NCI-H128 (cell line): ENCODE results near the gene FNBP1.
"Not testable (repeated sequence)": the region's sequence is repeated elsewhere in the genome, so short reads cannot be mapped to it uniquely, and the experiment has no call there.

Source experiments
- DNase-seq: peaks from one replicate; lab custom pipeline; 2025; ENCODE audit not compliant: unreplicated experiment; lab: John Stamatoyannopoulos, UW

FNBP1 gene

DNA sequence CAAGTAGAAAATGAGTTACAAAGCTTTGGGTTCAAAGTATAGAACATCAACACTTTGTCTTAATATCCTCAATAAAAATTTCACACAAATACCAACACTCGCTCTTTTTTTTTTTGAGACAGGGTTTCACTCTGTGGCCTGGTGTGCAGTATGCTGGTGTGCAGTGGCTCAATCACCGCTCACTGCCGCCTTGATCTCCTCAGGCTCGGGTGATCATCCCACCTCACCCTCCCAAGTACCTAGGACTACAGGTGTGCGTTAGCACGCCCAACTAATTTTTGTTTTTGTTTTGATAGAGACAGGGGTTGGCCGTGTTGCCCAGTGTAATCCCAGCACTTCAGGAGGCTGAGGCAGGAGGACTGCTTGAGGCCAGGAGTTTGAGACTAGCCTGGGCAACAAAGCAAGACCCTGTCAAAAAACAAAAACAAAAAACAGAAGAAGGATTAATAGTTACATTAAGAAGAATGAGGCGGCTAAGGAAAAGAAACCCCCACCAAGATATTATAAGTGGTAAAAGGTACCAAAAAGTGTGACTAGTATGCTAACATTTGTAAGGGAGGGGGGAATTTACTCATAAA lies 20.3 kb downstream of the FNBP1 start:
- no peak for DNase-seq

DNA sequence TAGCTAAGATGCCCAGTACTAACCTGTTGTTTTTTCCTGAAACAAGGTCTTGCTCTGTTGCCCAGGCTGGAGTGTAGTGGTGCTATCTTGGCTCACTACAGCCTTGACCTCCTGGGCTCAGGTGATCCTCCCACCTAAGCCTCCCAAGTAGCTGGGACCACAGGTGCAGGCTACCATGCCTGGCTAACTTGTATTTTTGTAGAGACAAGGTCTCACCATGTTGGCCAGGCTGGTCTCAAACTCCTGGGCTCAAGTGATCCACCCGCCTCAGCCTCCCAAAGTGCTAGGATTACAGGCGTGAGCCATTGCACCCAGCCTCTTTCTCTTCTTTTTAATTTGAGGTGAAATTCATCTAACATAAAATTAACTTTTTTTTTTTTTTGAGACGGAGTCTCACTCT lies 21.1 kb downstream of the FNBP1 start:
- not testable (repeated sequence) for DNase-seq

DNA sequence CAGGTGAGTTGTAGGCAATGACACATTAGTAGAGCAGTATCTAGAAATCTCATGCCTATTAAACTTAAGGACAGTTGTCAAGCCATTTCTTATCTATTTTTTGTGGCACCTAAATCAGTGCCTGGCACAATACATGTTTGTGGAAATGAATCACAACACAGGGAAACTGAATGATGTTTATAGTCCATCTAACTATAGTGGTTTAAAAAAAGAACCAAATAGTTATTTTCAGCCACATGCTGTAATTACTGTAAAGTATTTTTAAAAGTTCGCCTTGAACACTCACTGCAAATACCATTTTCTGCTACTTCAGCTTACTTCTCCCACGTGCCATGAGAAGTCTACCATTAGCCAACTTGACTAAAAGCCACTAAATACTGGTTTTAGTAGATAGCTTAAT lies 21.9 kb downstream of the FNBP1 start:
- DNase-seq: no peak

DNA sequence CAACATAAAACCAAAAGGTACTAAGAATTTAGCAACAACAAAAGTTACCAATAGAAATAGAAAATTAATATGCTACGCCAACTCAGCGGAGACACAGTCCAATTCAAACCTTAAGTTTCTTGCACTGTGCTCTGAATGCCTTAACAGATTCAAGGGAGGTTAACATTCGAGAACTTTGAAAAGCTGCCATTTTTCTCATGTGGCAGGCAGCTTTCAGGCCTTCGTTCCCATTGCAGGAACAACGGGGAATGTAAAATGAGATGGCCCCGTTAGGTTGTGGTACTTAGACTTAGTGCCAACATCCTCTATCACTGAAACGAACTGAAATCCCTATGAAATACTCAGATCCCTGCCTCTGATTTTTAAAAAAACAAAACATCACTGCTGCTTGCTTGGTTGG lies 22.4 kb downstream of the FNBP1 start:
- no peak for DNase-seq

DNA sequence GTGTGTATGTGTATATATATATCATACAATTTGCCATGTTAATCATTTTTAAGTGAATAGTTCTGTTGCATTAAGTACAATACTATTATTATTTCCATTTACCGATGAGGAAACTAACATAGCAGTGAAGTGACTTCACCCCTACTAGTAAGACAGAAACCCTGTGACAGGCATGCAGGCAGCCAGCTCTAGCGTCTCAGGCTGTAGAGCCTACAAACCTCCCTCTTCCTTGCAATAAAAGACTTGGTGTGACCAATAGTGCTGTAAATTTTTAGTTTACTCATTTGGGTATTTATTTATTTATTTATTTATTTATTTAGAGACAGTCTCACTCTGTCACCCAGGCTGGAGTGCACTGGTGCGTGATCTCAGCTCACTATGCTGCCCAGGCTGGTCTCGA lies 24.7 kb downstream of the FNBP1 start:
- DNase-seq: no peak

DNA sequence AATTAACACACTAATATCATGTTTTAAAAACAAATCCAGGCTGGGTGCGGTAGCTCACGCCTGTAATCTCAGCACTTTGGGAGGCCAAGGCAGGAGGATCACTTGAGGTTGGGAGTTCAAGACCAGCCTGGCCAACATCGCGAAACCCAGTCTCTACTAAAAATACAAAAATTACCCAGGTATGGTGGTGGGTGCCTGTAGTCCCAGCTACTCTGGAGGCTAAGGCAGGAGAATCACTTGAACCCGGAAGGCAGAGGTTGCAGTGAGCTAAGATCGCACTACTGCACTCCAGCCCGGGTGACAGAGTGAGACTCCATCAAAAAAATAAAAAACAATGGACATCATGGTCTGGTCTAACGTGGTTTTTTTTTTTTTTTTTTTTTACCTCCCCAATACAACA lies 25.5 kb downstream of the FNBP1 start:
- not testable (repeated sequence) for DNase-seq

DNA sequence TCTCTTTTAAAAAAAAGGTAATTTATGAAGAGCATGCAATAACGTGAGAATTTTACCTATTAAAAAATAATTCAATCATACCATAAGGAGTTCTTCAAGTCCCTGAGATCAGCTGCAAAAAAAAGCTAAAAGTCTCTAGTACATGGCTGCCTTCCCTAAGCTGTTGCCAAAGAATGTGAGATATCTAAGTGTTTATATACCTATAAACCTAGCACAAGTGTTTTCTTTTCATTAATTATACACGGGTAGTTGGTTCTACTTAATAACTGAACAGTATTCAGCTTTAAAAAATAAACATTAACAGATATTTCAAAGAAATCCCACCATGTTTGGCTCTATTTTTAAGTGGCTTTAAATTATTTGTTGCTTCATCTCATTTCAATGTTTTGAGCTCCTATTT lies 25.9 kb downstream of the FNBP1 start:
- DNase-seq: no peak

DNA sequence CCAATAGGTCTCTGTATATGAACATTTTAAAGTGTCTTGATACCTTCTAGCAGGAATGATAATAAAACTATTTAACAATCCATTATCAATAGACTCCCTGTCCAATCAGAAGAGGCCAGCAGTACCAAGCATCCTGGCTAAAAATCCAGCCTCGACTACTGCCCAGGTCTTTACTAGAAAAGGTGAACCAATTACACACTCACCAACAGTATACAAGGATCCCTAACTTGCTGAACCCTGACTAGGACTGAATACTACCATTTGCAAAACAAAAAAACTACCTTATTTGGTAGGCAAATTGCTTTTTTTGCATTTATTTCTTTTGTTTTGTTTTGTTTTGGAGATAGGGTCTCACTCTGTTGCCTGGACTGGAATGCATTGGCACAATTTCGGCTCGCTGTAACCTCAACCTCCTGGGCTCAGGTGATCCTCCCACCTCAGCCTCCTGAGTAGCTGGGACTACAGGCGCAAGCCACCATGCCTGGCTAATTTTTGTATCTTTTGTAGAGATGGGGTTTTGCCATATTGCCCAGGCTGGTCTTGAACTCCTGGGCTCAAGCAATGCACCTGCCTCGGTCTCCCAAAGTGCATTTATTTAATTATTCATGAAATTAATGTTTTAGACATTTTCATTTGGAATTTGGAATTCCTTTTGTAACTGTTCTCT lies 27.5 kb downstream of the FNBP1 start:
- no peak for DNase-seq

DNA sequence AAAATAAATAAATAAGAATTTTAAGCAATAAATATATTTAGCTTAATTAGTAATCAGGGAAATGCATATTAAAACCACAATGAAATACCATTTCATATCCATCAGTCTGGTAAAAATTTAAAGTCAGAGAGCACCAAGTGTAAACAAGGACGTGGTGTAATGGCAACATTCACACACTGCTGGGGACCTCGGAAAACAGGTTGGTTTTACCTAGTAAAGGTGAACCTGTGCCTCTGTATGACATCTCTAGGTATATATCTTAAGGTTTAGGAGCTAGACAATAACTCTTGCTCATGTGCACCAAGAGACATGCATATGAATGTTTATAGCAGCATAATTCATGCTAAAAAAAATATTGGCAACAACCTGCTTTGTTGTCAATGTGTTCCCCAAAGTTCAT lies 29.7 kb downstream of the FNBP1 start:
- no peak for DNase-seq

DNA sequence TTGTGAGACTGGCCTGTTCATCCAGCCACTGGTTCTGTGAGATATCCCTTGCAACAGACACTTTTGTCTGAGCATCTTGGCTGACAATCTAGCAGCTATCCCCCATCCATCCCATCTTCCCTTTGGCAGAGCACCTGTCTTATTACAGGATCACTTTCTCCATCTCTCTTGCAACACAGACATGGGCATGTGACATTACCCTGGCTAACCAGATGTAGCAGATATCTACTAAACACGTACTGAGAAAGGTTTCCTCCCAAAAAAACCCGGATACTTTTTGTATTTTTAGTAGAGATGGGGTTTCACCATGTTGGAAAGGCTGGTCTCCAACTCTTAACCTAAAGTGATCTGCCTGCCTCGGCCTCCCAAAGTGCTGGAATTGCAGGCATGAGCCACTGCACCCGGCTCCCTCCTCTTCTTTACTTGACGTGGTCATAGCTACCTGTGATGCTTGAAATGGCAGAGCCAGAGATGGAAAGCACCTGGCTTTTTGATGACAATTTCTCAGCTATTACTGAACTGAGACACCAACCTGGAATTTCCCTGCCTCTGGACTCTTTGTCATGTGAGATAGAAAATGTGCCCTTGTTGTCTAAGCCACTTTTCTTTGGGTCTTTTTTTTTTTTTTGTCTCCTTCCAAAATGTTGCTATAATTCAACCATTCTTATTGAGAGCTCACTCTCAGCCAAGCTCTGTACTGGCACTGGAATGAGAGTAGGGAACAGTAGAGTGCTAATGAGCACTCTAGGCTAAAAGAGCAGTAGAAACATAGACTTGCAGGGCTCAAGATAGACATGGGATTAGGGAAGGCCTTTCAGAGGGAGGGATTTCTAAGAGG lies 32.6 kb downstream of the FNBP1 start:
- DNase-seq: no peak

DNA sequence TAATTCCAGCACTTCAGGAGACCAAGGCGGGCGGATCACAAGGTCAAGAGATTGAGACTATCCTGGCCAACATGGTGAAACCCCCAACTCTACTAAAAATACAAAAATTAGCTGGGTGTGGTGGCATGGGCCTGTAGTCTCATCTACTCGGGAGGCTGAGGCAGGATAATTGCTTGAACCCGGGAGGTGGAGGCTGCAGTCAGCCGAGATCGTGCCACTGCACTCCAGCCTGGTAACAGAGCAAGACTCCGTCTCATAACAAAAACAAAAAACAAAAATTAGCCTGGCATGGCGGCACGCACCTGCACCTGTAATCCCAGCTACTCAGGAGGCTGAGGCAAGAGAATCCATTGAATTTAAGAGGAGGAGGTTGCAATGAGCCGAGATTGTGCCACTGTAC lies 33.4 kb downstream of the FNBP1 start:
- not testable (repeated sequence) for DNase-seq

DNA sequence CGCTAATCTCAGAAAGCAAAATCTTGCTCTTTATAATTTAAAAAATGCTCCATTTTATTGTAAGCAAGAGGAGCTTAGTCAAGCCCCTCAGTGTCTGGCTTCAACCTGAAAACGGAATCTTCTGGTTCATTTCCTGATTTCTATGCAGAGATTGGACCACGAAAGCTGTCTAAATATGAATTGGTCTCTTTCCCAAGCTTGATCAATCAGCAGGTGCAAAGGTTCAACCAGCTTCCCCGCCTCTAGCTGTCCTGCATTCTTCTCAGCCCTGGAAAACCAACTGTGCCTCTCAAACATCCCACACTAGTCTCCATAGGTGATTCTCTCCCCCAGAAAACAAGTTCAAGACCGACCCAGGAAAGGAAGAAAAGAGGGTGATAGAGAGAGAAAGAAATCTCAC lies 34.5 kb downstream of the FNBP1 start:
- no peak for DNase-seq

DNA sequence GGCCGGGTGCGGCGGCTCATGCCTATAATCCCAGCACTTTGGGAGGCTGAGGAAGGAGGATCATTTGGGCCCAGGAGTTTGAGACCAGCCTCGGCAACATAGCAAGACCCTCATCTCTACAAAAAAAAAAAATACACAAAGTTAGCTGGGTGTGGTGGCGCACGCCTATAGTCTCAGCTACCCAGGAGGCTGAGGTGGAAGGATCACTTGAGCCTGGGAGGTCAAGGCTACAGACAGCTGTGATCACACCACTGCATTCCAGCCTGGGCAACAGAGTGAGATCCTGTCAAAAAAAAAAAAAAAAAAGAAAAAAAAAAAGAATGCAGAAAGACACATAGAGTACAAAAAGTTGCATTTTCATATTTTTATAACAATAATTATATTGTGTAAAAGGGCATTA lies 36.0 kb downstream of the FNBP1 start:
- DNase-seq: not testable (repeated sequence)

DNA sequence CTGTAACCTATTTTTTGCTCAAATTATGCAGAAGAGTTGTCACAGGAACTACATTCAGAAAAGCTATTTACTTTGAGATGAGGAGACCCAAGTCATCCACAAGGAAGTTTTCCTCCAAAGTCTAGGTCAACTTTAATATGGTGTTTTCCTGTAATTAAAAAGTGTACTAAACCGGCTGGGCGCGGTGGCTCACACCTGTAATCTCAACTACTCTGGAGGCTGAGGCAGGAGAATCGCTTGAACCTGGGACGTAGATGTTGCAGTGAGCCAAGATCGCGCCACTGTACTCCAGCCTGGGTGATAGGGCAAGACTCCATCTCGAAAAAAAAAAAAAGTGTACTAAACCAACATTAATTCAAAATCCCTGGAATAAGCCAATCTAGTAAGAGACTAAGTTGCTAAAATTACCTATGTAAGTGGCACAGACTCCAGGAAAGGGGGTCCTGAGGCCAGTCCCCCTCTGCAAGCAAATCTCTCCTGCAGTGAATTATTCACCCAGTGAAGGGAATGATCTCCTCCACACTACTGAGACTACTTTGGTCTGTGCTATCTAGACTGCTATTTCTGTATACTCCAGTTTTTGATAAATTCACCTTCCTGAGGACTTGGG lies 38.9 kb downstream of the FNBP1 start:
- DNase-seq: no peak

DNA sequence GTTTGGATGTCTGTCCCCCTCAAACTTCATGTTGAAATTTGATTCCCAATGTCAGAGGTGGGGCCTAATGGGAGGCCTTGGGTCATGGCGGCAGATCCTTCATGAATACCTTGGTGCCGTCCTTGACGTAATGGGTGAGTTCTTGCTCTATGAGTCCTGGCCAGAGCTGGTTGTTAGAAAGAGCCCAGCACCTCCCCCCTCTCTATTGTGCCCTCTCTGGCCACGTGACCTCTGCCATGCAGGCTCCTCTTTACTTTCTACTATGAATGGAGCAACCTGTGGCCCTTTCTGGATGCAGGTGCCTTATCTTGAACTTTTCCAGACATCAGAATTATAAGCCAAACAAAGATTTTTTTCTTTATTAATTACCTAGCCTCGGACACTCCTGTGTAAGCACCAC lies 40.7 kb downstream of the FNBP1 start:
- no peak for DNase-seq

DNA sequence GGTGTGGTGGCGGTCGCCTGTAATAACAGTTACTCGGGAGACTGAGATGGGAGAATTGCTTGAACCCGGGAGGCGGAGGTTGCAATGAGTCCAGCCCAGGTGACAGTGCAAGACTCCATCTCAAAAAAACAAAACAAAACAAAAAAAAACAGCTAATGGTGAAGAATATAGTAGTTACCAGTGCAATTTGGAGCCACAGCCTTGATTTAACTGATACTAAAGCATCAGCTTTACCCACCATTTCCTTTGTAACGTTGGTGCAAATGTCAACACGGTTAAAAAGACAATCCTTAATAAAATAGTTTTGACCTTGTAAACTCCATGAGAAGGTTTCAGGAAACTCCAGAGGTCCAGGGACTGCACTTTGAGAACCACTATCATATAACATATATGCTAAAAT lies 41.8 kb downstream of the FNBP1 start:
- no peak for DNase-seq

DNA sequence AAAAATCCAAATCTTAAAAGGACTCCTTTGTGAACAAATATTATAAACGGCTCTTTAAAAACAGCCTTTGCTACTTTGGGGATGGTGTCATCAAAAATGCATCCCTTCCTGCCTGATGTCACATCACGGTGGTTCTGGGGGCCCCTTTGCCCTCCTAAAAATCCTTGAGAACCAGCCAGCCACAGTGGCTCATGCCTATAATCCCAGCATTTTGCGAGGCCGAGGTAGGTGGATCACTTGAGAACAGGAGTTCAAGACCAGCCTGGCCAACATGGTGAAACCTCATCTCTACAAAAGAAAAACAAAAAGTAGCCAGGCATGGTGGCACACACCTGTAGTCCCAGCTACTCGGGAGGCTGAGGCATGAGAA lies 43.9 kb downstream of the FNBP1 start:
- no peak for DNase-seq

DNA sequence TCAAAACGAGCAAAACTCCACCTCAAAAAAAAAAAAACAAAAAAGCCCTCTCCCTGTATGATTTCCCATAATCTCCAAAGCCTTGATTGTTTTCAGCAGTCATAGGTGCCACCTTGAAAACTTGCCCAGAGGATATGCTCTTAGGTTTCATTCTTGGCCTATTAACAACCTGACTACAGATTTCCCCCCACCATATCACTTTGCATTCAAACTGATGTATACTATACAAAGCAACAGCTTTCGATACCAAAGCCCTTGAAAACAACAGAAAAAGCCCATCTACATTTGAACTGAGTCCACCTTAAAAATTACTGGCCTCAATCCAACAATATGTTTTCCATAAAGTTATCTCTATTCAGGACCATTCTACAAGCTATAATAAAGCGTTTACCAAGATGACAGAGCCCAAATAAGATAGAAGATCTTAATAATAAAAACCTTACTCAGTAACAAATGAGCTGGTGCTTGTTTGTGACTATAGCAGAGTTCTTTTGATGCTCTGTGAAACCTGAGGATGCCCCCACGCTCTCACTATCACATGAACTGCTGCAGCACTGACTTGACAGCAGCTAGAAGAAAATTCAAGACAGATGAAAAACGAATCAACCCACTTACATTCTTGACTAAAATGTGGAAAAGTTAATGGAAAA lies 44.4 kb downstream of the FNBP1 start:
- DNase-seq: no peak

DNA sequence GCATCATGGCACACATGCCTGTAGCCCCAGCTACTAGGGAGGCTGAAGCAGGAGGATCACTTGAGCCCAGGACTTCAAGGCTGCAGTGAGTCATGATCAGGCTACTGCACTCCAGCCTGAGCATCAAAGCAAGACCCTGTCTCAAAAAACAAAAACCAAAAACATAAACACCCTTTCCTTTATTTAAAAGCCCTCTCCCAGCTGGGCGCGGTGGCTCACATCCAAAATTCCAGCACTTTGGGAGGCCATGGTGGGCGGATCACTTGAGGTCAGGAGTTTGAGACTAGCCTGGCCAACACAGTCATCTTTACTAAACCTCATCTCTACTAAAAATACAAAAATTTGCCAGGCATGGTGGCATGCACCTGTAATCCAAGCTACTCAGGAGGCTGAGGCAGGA lies 45.3 kb downstream of the FNBP1 start:
- DNase-seq: not testable (repeated sequence)

DNA sequence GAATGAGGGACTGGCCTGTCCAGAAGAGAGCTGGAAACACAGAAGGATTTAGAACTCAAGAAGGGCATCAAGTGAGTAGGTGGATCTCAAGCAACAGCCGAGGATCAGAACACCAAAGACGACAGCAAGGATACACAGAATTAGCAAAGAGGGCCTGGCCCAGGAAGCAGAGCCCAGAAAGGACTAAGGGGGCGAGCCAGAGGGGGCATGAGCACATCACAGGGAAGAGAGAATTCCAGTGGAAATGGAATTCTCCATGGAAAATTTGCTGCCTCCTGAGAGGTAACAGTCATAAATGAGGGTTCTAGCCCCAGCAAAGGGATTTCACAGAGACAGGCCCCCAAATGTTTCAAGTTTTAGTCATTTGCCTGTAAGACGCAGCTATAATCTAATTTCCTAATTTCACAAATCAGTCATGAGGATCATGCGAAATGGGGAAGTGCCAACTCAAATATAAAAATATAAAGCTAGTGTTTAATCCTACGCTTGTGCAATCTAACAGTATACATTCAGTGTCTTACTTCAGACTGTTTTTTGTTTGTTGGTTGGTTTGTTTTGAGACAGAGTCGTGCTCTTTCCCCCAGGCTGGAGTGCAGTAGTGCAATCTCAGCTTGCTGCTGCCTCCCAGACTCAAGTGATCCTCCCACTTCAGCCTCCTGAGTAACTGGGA lies 46.7 kb downstream of the FNBP1 start:
- DNase-seq: no peak
